Measurements from ENCODE around the gene PDE2A. TPM values are rescaled to one million over a fixed set of nuclear protein-coding genes. Genes with fewer than 3 reads are reported as not detected.

PDE2A gene
- total and polyA plus RNA-seq, 2 donors from 2014 or later = 12.6 to 42.0 TPM

DNA sequence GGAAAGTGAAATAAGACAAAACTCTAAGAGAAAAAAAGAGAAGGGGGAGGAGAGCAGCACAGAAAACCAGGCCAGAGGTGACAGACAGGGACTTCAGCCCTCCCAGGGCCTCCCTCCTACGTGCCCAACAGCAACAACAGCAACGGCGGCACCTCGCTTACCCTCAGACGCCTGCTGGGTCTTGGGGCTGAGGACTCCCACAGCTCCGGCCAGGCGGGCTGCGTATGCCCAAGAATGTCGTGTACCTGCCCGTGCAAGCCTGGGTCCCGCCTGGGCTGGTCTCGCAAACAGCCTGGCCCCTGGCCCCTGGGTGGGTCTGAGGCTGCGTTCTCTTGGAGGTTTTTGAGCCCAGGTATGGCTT is 47.4 kb upstream of the PDE2A start:
- H3K27me3 ChIP-seq (ENCODE audit: control insufficient read depth, insufficient read depth, low read length) = no peaks in the 10 kb centered on the region
- FAIRE-seq = no peak

DNA sequence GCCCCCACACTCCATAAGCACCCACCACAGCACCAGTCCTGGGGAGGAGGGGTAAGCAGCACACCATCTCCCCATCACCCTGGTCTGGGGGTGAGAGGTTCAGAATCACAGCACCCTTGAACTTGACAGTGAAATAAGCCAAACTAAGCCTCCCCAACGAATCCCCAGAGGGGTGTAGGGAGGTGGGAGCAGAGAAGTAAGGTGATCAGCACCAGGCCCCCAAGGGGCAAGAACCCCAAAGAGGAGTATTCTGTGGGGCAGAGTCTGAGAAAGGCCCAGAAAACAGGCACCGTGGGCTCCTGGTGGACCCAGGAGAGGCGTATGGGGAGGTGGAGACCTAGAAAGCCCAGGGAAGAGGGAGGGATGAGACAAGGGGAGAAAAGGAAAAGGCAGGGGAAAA is 47.1 kb upstream of the PDE2A start:
- Histone ChIP-seq H3K4me1 (ENCODE audit: control insufficient read depth in 2 of 3, insufficient read depth in 2 of 3, low read depth in 1 of 3, low read length in 3 of 3) (peaks cover 4 to 50% (median 17%) of the 10 kb centered on the region in 3 donors), H3K27me3 (ENCODE audit: control insufficient read depth, insufficient read depth, low read length) (no peaks in the 10 kb centered on the region), H3K4me3 (ENCODE audit: low read length in 3 of 3) (peak overlapping the region; percentile 83 to 98 (median 87)), H3K9ac (ENCODE audit: low read length in 3 of 3) (peak overlapping the region; percentile 84 to 98 (median 92)), H3K9me3 (ENCODE audit: control insufficient read depth in 2 of 3, insufficient read depth in 1 of 3, low read length in 3 of 3) (no peaks in the 10 kb centered on the region), H3K27ac (ENCODE audit: low read depth in 2 of 2, low read length in 2 of 2) (peak overlapping the region; percentile 92 to 93), H3K36me3 (ENCODE audit: control insufficient read depth in 2 of 3, insufficient read depth in 3 of 3, low read length in 3 of 3) (no peaks in the 10 kb centered on the region)
- peak in 1 of 5 donors; percentile 51 for DNase-seq
- FAIRE-seq = no peak
- intact Hi-C loops (cut with DNase I) = loop anchor here (10.0 kb wide), 1 partner anchor 454 kb away; no protein-coding TSS in a partner anchor
- TF ChIP-seq, protein P1, sequence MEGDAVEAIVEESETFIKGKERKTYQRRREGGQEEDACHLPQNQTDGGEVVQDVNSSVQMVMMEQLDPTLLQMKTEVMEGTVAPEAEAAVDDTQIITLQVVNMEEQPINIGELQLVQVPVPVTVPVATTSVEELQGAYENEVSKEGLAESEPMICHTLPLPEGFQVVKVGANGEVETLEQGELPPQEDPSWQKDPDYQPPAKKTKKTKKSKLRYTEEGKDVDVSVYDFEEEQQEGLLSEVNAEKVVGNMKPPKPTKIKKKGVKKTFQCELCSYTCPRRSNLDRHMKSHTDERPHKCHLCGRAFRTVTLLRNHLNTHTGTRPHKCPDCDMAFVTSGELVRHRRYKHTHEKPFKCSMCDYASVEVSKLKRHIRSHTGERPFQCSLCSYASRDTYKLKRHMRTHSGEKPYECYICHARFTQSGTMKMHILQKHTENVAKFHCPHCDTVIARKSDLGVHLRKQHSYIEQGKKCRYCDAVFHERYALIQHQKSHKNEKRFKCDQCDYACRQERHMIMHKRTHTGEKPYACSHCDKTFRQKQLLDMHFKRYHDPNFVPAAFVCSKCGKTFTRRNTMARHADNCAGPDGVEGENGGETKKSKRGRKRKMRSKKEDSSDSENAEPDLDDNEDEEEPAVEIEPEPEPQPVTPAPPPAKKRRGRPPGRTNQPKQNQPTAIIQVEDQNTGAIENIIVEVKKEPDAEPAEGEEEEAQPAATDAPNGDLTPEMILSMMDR (IDR thresholded peaks at IDR 0.05; ENCODE audit: borderline replicate concordance, extremely low read depth, insufficient read depth) = no peak

More for the DNA sequence above, 47.4 kb upstream of the PDE2A start:
- TF ChIP-seq, protein P1 (IDR thresholded peaks at IDR 0.05; ENCODE audit: borderline replicate concordance, extremely low read depth, insufficient read depth) = no peak
- Histone ChIP-seq H3K36me3 (ENCODE audit: control insufficient read depth in 2 of 3, insufficient read depth in 3 of 3, low read length in 3 of 3) (no peaks in the 10 kb centered on the region), H3K27ac (ENCODE audit: low read depth in 2 of 2, low read length in 2 of 2) (peak overlapping the region; percentile 92 to 93), H3K4me1 (ENCODE audit: control insufficient read depth in 2 of 3, insufficient read depth in 2 of 3, low read depth in 1 of 3, low read length in 3 of 3) (peaks cover 4 to 50% (median 17%) of the 10 kb centered on the region in 3 donors), H3K4me3 (ENCODE audit: low read length in 3 of 3) (peak overlapping the region; percentile 83 to 98 (median 87)), H3K9ac (ENCODE audit: low read length in 3 of 3) (peak overlapping the region; percentile 84 to 98 (median 92)), H3K9me3 (ENCODE audit: control insufficient read depth in 2 of 3, insufficient read depth in 1 of 3, low read length in 3 of 3) (no peaks in the 10 kb centered on the region)
- intact Hi-C loops (cut with DNase I) = loop anchor here (10.0 kb wide), 1 partner anchor 453 kb away; no protein-coding TSS in a partner anchor
- peak in 4 of 5 donors; percentile 62 to 85 (median 74) for DNase-seq

DNA sequence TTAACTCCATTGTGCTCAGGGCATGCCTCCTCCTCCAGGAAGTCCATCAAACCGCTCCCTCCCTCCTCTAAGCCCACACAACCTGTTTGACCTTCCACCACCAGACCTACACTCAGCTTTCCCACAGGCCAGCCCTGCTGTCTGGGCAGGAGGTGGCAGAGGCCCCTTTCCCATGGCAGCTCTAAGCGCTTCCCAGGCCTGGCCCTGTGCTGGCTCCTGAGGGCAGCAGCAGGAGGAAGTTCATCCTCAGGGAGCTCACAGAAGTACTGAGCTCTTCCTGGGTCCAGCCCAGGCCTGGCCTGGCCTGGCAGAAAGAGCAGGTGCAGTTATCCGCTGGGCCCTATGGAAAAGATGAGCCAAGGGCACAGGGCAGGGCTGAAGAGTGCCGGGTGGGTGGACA is 46.6 kb upstream of the PDE2A start:
- Histone ChIP-seq H3K4me1 (ENCODE audit: control insufficient read depth in 2 of 3, insufficient read depth in 2 of 3, low read depth in 1 of 3, low read length in 3 of 3) (peaks cover 4 to 50% (median 17%) of the 10 kb centered on the region in 3 donors), H3K27ac (ENCODE audit: low read depth in 2 of 2, low read length in 2 of 2) (peak overlapping the region; percentile 92 to 93), H3K36me3 (ENCODE audit: control insufficient read depth in 2 of 3, insufficient read depth in 3 of 3, low read length in 3 of 3) (no peaks in the 10 kb centered on the region), H3K9me3 (ENCODE audit: control insufficient read depth in 2 of 3, insufficient read depth in 1 of 3, low read length in 3 of 3) (no peaks in the 10 kb centered on the region), H3K4me3 (ENCODE audit: low read length in 3 of 3) (peak overlapping the region; percentile 83 to 98 (median 87)), H3K27me3 (ENCODE audit: control insufficient read depth, insufficient read depth, low read length) (no peaks in the 10 kb centered on the region), H3K9ac (ENCODE audit: low read length in 3 of 3) (peak overlapping the region in 2 of 3 donors; percentile 84 to 92)
- no peak for FAIRE-seq
- DNase-seq = peak in 1 of 5 donors; percentile 72
- intact Hi-C loops (cut with DNase I) = loop anchor here (10.0 kb wide), 1 partner anchor 454 kb away; no protein-coding TSS in a partner anchor
- TF ChIP-seq, protein P1 (IDR thresholded peaks at IDR 0.05; ENCODE audit: borderline replicate concordance, extremely low read depth, insufficient read depth) = no peak
